WTC11 (cell line): ENCODE measurements around the gene THOP1. TPM values are rescaled to one million over a fixed set of nuclear protein-coding genes. Genes with fewer than 3 reads are reported as not detected.

Source experiments
- ATAC-seq: fragments of 200-7000 bp; cut with Tn5 transposase; 2 replicates; pipeline ENCODE4 v1.10.0; 2021; ENCODE audit warnings: mild to moderate bottlenecking, moderate library complexity
- CTCF ChIA-PET: fragments of 300-600 bp; sonication (Branson Sonifier 250); formaldehyde crosslinking; loops from one replicate; lab custom pipeline; 2021; ENCODE audit warnings: antibody characterized with exemption; lab: Charles Lee
- POLR2A ChIA-PET: fragments of 350-600 bp; sonication (Branson Sonifier 250); formaldehyde crosslinking; loops from one replicate; lab custom pipeline; 2021; ENCODE audit warnings: antibody characterized with exemption; lab: Charles Lee
- DNase-seq: peaks from one replicate; pipeline ENCODE4 v3.0.0; 2021; ENCODE audit warnings: low spot score
- H3K27ac Mint-ChIP-seq: 2 replicates; pipeline ENCODE4 v1.8.0; 2021; ENCODE audit warnings: mixed read lengths
- H3K27me3 Mint-ChIP-seq: 2 replicates; pipeline ENCODE4 v1.8.0; 2021; ENCODE audit warnings: low read depth, mild to moderate bottlenecking, moderate library complexity, mixed read lengths
- H3K36me3 Mint-ChIP-seq: 2 replicates; pipeline ENCODE4 v1.8.0; 2021; ENCODE audit warnings: mixed read lengths
- H3K4me1 Mint-ChIP-seq: 2 replicates; pipeline ENCODE4 v1.8.0; 2022; ENCODE audit warnings: mixed read lengths
- H3K4me3 Mint-ChIP-seq: 2 replicates; pipeline ENCODE4 v1.8.0; 2021; ENCODE audit warnings: mild to moderate bottlenecking, moderate library complexity, mixed read lengths
- H3K9me3 Mint-ChIP-seq: 2 replicates; pipeline ENCODE4 v1.8.0; 2021; ENCODE audit warnings: mixed read lengths
- CREM ChIP-seq: sonication (generic); formaldehyde crosslinking; IDR thresholded peaks from 2 replicates; pipeline ENCODE4 v1.8.1; 2022; ENCODE audit warnings: mild to moderate bottlenecking, missing genetic modification reagents, moderate library complexity
- ESRRA ChIP-seq: sonication (generic); formaldehyde crosslinking; IDR thresholded peaks from 2 replicates; pipeline ENCODE4 v1.8.1; 2022; ENCODE audit warnings: mild to moderate bottlenecking, missing genetic modification reagents, borderline replicate concordance
- ETV6 ChIP-seq: sonication (generic); formaldehyde crosslinking; IDR thresholded peaks from 2 replicates; pipeline ENCODE4 v1.8.1; 2022; ENCODE audit warnings: mild to moderate bottlenecking, missing genetic modification reagents
- GABPB1 ChIP-seq: sonication (generic); formaldehyde crosslinking; IDR thresholded peaks from 2 replicates; pipeline ENCODE4 v1.8.1; 2023; ENCODE audit warnings: mild to moderate bottlenecking, missing genetic modification reagents
- IRF2 ChIP-seq: sonication (generic); formaldehyde crosslinking; IDR thresholded peaks from 2 replicates; pipeline ENCODE4 v1.8.0; 2022; ENCODE audit warnings: low read depth, missing genetic modification reagents, borderline replicate concordance
- MYBL2 ChIP-seq: sonication (generic); formaldehyde crosslinking; IDR thresholded peaks from 2 replicates; pipeline ENCODE4 v1.8.1; 2023; ENCODE audit warnings: mild to moderate bottlenecking, moderate library complexity, missing genetic modification reagents
- NFE2L1 ChIP-seq: sonication (generic); formaldehyde crosslinking; IDR thresholded peaks from 2 replicates; pipeline ENCODE4 v1.8.1; 2023; ENCODE audit warnings: missing genetic modification reagents
- ZNF219 ChIP-seq: sonication (generic); formaldehyde crosslinking; IDR thresholded peaks from 2 replicates; pipeline ENCODE4 v1.8.0; 2023; ENCODE audit warnings: missing genetic modification reagents, mild to moderate bottlenecking, borderline replicate concordance
- total RNA-seq: library from RNA; stranded (reverse); gene quantifications from 3 replicates; pipeline ENCODE4 v1.2.3, GENCODE V29; 2021
- TF ChIP-seq, protein P1 (sequence below): fragments of 250-450 bp; sonication (Bioruptor Pico); IDR thresholded peaks from 2 replicates; pipeline ENCODE4 v1.9.0; 2021; ENCODE audit warnings: mild to moderate bottlenecking, borderline replicate concordance
- TF ChIP-seq, protein P2 (sequence below): sonication (generic); formaldehyde crosslinking; IDR thresholded peaks from 2 replicates; pipeline ENCODE4 v1.8.1; 2023; ENCODE audit warnings: mild to moderate bottlenecking, missing genetic modification reagents
- TF ChIP-seq, protein P3 (sequence below): fragments of 200-600 bp; IDR thresholded peaks from 2 replicates; pipeline ENCODE4 v1.8.0; 2022; ENCODE audit warnings: antibody characterized with exemption
- TF ChIP-seq, protein P4 (sequence below): sonication (generic); formaldehyde crosslinking; IDR thresholded peaks from 2 replicates; pipeline ENCODE4 v1.8.0; 2022; ENCODE audit warnings: mild to moderate bottlenecking, missing genetic modification reagents
- TF ChIP-seq, protein P5 (sequence below): fragments of 250-450 bp; sonication (Bioruptor Pico); IDR thresholded peaks from 2 replicates; pipeline ENCODE4 v1.8.0; 2021; ENCODE audit warnings: mild to moderate bottlenecking
- TF ChIP-seq, protein P6 (sequence below): sonication (generic); formaldehyde crosslinking; IDR thresholded peaks from 2 replicates; pipeline ENCODE4 v1.8.1; 2022; ENCODE audit warnings: low read depth, missing genetic modification reagents, borderline replicate concordance
- TF ChIP-seq, protein P7 (sequence below): sonication (generic); formaldehyde crosslinking; IDR thresholded peaks from 2 replicates; pipeline ENCODE4 v1.8.1; 2023; ENCODE audit warnings: mild to moderate bottlenecking, missing genetic modification reagents, moderate library complexity
- TF ChIP-seq, protein P8 (sequence below): sonication (generic); formaldehyde crosslinking; IDR thresholded peaks from 2 replicates; pipeline ENCODE4 v1.8.1; 2023; ENCODE audit warnings: mild to moderate bottlenecking, missing genetic modification reagents, borderline replicate concordance

THOP1 gene
- total RNA-seq, 1 experiment from 2014 or later, result 181 TPM

DNA sequence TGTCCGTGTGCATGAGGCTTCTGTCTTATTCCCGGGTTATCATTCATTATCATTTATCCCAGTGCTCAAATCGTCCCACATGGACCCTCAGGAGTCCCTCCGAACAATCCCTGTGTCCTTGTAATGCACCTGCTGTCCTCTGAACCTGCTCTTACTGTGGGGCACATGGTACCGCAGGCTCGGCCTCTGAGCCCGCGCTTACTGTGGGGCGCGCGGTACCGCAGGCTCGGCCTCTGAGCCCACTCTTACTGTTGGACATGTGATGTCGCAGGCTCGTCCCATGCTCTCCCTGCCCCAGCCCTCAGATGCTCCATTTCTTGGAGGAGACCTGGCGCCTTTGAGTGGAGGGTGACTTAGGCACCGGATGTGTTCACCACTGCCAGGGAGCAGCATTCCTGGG is 17.5 kb downstream of the THOP1 start:
- no peak for DNase-seq
- Mint-ChIP-seq H3K27ac (peak overlapping the region; percentile 13), H3K27me3 (no peaks in the 10 kb centered on the region), H3K4me3 (no peak overlapping the region)
- POLR2A ChIA-PET, result no interaction called here
- no peak for ATAC-seq
- CTCF ChIA-PET, result no interaction called here
- TF ChIP-seq CREM (CRISPR knock-in tag) (no peak), GABPB1 (CRISPR knock-in tag) (no peak), ETV6 (CRISPR knock-in tag) (no peak), ESRRA (no peak), NFE2L1 (CRISPR knock-in tag) (no peak), IRF2 (CRISPR knock-in tag) (no peak)
- TF ChIP-seq, protein P1, sequence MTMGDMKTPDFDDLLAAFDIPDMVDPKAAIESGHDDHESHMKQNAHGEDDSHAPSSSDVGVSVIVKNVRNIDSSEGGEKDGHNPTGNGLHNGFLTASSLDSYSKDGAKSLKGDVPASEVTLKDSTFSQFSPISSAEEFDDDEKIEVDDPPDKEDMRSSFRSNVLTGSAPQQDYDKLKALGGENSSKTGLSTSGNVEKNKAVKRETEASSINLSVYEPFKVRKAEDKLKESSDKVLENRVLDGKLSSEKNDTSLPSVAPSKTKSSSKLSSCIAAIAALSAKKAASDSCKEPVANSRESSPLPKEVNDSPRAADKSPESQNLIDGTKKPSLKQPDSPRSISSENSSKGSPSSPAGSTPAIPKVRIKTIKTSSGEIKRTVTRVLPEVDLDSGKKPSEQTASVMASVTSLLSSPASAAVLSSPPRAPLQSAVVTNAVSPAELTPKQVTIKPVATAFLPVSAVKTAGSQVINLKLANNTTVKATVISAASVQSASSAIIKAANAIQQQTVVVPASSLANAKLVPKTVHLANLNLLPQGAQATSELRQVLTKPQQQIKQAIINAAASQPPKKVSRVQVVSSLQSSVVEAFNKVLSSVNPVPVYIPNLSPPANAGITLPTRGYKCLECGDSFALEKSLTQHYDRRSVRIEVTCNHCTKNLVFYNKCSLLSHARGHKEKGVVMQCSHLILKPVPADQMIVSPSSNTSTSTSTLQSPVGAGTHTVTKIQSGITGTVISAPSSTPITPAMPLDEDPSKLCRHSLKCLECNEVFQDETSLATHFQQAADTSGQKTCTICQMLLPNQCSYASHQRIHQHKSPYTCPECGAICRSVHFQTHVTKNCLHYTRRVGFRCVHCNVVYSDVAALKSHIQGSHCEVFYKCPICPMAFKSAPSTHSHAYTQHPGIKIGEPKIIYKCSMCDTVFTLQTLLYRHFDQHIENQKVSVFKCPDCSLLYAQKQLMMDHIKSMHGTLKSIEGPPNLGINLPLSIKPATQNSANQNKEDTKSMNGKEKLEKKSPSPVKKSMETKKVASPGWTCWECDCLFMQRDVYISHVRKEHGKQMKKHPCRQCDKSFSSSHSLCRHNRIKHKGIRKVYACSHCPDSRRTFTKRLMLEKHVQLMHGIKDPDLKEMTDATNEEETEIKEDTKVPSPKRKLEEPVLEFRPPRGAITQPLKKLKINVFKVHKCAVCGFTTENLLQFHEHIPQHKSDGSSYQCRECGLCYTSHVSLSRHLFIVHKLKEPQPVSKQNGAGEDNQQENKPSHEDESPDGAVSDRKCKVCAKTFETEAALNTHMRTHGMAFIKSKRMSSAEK (CRISPR knock-in tag), result no peak
- TF ChIP-seq, protein P2, sequence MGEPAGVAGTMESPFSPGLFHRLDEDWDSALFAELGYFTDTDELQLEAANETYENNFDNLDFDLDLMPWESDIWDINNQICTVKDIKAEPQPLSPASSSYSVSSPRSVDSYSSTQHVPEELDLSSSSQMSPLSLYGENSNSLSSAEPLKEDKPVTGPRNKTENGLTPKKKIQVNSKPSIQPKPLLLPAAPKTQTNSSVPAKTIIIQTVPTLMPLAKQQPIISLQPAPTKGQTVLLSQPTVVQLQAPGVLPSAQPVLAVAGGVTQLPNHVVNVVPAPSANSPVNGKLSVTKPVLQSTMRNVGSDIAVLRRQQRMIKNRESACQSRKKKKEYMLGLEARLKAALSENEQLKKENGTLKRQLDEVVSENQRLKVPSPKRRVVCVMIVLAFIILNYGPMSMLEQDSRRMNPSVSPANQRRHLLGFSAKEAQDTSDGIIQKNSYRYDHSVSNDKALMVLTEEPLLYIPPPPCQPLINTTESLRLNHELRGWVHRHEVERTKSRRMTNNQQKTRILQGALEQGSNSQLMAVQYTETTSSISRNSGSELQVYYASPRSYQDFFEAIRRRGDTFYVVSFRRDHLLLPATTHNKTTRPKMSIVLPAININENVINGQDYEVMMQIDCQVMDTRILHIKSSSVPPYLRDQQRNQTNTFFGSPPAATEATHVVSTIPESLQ (CRISPR knock-in tag), result no peak
- TF ChIP-seq, protein P3, sequence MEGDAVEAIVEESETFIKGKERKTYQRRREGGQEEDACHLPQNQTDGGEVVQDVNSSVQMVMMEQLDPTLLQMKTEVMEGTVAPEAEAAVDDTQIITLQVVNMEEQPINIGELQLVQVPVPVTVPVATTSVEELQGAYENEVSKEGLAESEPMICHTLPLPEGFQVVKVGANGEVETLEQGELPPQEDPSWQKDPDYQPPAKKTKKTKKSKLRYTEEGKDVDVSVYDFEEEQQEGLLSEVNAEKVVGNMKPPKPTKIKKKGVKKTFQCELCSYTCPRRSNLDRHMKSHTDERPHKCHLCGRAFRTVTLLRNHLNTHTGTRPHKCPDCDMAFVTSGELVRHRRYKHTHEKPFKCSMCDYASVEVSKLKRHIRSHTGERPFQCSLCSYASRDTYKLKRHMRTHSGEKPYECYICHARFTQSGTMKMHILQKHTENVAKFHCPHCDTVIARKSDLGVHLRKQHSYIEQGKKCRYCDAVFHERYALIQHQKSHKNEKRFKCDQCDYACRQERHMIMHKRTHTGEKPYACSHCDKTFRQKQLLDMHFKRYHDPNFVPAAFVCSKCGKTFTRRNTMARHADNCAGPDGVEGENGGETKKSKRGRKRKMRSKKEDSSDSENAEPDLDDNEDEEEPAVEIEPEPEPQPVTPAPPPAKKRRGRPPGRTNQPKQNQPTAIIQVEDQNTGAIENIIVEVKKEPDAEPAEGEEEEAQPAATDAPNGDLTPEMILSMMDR, result no peak
- TF ChIP-seq, protein P4, sequence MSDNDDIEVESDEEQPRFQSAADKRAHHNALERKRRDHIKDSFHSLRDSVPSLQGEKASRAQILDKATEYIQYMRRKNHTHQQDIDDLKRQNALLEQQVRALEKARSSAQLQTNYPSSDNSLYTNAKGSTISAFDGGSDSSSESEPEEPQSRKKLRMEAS, result no peak
- TF ChIP-seq, protein P5, sequence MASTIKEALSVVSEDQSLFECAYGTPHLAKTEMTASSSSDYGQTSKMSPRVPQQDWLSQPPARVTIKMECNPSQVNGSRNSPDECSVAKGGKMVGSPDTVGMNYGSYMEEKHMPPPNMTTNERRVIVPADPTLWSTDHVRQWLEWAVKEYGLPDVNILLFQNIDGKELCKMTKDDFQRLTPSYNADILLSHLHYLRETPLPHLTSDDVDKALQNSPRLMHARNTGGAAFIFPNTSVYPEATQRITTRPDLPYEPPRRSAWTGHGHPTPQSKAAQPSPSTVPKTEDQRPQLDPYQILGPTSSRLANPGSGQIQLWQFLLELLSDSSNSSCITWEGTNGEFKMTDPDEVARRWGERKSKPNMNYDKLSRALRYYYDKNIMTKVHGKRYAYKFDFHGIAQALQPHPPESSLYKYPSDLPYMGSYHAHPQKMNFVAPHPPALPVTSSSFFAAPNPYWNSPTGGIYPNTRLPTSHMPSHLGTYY (CRISPR knock-in tag), result no peak
- TF ChIP-seq, all 79 proteins: peak for 0
- Mint-ChIP-seq H3K4me1 (no peaks in the 10 kb centered on the region), H3K36me3 (peaks cover 25% of the 10 kb centered on the region), H3K9me3 (no peaks in the 10 kb centered on the region)

DNA sequence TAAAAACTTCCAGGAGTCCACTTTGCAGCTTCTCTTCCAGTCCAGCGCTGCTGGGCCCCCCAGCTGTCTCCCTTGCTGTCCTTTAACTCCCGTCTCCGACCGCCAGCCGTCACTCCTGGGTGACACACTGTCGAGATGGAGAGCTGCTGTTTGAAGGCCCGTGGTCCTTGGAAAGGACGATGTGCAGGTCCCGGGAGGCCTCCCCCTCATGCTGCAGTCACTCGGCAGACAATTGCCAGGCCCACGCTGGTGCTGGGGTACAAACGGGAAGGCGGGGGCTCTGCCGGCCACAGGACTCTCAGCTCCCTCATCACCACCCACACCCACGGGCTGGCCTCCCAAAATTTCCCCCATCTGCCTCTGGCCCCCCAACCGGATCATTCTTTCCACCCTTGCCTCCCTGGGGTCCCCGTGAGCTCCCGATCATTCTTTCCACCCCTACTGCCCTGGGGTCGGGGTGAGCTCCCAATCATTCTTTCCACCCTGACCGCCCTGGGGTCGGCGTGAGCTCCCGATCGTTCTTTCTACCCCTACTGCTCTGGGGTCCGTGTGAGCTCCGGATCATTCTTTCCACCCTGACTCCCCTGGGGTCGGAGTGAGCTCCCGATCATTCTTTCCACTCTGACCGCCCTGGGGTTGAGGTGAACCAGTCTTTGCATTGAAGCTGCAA is 18.3 kb downstream of the THOP1 start:
- CTCF ChIA-PET, result interaction anchor here (0.7 to 1.5 kb wide), 2 partner anchors 16 to 155 kb away, joined by 3 to 4 read pairs; partner anchors contain the start of gene ZNF554
- Mint-ChIP-seq H3K9me3 (no peaks in the 10 kb centered on the region), H3K27me3 (no peaks in the 10 kb centered on the region), H3K4me3 (no peak overlapping the region), H3K4me1 (no peaks in the 10 kb centered on the region), H3K27ac (no peak overlapping the region), H3K36me3 (peaks cover 27% of the 10 kb centered on the region)
- DNase-seq (no peak), ATAC-seq (no peak)
- POLR2A ChIA-PET, result interaction anchor here (0.6 kb wide), 1 partner anchor 64 kb away, joined by 8 read pairs; no protein-coding TSS in a partner anchor
- no peak for TF ChIP-seq MYBL2 (CRISPR knock-in tag)
- TF ChIP-seq ZNF219, result no peak
- TF ChIP-seq, protein P6, sequence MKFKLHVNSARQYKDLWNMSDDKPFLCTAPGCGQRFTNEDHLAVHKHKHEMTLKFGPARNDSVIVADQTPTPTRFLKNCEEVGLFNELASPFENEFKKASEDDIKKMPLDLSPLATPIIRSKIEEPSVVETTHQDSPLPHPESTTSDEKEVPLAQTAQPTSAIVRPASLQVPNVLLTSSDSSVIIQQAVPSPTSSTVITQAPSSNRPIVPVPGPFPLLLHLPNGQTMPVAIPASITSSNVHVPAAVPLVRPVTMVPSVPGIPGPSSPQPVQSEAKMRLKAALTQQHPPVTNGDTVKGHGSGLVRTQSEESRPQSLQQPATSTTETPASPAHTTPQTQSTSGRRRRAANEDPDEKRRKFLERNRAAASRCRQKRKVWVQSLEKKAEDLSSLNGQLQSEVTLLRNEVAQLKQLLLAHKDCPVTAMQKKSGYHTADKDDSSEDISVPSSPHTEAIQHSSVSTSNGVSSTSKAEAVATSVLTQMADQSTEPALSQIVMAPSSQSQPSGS, result no peak
- TF ChIP-seq, protein P7, sequence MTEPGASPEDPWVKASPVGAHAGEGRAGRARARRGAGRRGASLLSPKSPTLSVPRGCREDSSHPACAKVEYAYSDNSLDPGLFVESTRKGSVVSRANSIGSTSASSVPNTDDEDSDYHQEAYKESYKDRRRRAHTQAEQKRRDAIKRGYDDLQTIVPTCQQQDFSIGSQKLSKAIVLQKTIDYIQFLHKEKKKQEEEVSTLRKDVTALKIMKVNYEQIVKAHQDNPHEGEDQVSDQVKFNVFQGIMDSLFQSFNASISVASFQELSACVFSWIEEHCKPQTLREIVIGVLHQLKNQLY (CRISPR knock-in tag), result no peak
- TF ChIP-seq, protein P8, sequence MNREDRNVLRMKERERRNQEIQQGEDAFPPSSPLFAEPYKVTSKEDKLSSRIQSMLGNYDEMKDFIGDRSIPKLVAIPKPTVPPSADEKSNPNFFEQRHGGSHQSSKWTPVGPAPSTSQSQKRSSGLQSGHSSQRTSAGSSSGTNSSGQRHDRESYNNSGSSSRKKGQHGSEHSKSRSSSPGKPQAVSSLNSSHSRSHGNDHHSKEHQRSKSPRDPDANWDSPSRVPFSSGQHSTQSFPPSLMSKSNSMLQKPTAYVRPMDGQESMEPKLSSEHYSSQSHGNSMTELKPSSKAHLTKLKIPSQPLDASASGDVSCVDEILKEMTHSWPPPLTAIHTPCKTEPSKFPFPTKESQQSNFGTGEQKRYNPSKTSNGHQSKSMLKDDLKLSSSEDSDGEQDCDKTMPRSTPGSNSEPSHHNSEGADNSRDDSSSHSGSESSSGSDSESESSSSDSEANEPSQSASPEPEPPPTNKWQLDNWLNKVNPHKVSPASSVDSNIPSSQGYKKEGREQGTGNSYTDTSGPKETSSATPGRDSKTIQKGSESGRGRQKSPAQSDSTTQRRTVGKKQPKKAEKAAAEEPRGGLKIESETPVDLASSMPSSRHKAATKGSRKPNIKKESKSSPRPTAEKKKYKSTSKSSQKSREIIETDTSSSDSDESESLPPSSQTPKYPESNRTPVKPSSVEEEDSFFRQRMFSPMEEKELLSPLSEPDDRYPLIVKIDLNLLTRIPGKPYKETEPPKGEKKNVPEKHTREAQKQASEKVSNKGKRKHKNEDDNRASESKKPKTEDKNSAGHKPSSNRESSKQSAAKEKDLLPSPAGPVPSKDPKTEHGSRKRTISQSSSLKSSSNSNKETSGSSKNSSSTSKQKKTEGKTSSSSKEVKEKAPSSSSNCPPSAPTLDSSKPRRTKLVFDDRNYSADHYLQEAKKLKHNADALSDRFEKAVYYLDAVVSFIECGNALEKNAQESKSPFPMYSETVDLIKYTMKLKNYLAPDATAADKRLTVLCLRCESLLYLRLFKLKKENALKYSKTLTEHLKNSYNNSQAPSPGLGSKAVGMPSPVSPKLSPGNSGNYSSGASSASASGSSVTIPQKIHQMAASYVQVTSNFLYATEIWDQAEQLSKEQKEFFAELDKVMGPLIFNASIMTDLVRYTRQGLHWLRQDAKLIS (CRISPR knock-in tag), result no peak
